ENCODE data around the gene NDUFAF2.
A peak's percentile ranks its signal among the peaks of the same experiment; 100 is the strongest.

Gene NDUFAF2

DNA sequence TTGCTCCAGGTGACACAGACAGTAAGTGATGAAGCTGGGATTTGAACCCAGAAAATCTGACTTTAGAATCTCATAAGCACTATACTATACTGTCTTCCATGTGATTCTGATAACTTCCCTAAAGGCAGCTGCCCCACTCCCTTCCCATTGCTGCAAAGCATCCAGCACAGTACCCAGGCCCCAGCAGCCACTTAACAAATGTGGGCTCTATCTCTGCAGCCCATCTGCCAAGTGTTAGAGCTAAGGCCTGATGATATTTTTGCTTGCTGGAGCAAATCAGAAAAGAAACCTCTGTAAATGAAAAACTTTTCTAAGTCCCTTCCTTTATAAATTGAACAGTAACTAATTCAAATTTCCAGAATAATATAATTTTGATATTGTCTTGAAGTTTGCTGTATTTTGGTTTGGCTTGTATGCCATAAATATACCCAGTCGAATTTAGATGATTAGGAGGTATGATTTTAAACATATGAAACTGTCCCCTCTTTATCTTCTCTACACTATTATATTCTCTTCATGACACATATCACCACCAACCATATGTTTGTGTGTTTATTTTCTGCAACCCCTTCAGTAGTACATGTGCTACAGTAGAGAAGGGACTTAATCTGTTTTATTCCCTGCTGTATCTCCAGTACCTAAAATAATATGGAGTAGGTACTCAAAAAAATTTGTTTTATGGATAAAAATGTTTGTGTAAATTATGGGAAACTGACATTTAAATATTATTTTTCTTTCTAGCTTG lies 153.4 kb downstream of the NDUFAF2 start:
- Histone ChIP-seq H3K4me3 (ENCODE audit: low read length) (no peak overlapping the region), H3K36me3 (replicated peaks; ENCODE audit: low read depth, low read length) (no peaks in the 10 kb centered on the region), H3K27me3 (ENCODE audit: low read depth, low read length) (no peaks in the 10 kb centered on the region), H3K27ac (ENCODE audit: low read length) (no peak overlapping the region), H3K9ac (ENCODE audit: low read length) (no peak overlapping the region), H3K9me3 (ENCODE audit: insufficient read depth, low read length) (no peaks in the 10 kb centered on the region), H4K20me1 (ENCODE audit: insufficient read depth, low read length) (no peaks in the 10 kb centered on the region), H3K4me1 (ENCODE audit: low read length) (no peaks in the 10 kb centered on the region), H2AFZ (ENCODE audit: low read depth, low read length) (no peak overlapping the region), H3K79me2 (ENCODE audit: low read length) (no peaks in the 10 kb centered on the region), H3K4me2 (ENCODE audit: low read length) (no peak overlapping the region)
- TF ChIP-seq EZH2phosphoT487 (IDR thresholded peaks at IDR 0.05; ENCODE audit: low read depth) = no peak
- TF ChIP-seq, protein P1, sequence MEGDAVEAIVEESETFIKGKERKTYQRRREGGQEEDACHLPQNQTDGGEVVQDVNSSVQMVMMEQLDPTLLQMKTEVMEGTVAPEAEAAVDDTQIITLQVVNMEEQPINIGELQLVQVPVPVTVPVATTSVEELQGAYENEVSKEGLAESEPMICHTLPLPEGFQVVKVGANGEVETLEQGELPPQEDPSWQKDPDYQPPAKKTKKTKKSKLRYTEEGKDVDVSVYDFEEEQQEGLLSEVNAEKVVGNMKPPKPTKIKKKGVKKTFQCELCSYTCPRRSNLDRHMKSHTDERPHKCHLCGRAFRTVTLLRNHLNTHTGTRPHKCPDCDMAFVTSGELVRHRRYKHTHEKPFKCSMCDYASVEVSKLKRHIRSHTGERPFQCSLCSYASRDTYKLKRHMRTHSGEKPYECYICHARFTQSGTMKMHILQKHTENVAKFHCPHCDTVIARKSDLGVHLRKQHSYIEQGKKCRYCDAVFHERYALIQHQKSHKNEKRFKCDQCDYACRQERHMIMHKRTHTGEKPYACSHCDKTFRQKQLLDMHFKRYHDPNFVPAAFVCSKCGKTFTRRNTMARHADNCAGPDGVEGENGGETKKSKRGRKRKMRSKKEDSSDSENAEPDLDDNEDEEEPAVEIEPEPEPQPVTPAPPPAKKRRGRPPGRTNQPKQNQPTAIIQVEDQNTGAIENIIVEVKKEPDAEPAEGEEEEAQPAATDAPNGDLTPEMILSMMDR (IDR thresholded peaks at IDR 0.05; ENCODE audit: low read depth, low read length) = no peak

DNA sequence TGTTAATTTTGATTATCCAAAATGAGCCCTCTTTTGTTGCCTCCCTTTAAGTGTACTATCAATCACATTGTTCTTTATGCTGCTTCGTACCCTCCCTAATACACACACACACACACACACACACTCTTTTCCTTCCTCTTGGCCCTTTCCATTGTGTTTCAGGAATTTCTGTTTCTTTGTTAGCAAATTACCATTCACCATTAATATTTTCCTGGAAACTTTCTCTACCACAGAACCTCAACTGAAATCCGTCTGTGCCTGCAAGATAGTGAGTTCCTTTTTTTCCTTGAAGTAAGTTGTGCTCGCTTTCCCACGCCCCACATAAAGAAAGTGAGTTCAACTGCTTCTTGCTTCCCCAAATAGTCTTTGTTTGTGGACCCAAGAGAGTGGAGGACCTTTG lies 155.4 kb downstream of the NDUFAF2 start:
- H3K9me3 ChIP-seq (ENCODE audit: insufficient read depth, low read length) = no peaks in the 10 kb centered on the region
- H3K4me3 ChIP-seq (ENCODE audit: low read length) = no peak overlapping the region
- no peaks in the 10 kb centered on the region for H3K27me3 ChIP-seq (ENCODE audit: low read depth, low read length)
- no peak overlapping the region for H2AFZ ChIP-seq (ENCODE audit: low read depth, low read length)
- H3K4me1 ChIP-seq (ENCODE audit: low read length) = no peaks in the 10 kb centered on the region
- no peak overlapping the region for H3K9ac ChIP-seq (ENCODE audit: low read length)
- no peak overlapping the region for H3K4me2 ChIP-seq (ENCODE audit: low read length)
- no peaks in the 10 kb centered on the region for H4K20me1 ChIP-seq (ENCODE audit: insufficient read depth, low read length)
- no peaks in the 10 kb centered on the region for H3K79me2 ChIP-seq (ENCODE audit: low read length)
- TF ChIP-seq EZH2phosphoT487 (IDR thresholded peaks at IDR 0.05; ENCODE audit: low read depth) = no peak
- TF ChIP-seq, protein P1 (IDR thresholded peaks at IDR 0.05; ENCODE audit: low read depth, low read length) = no peak
- H3K27ac ChIP-seq (ENCODE audit: low read length) = no peak overlapping the region
- no peaks in the 10 kb centered on the region for H3K36me3 ChIP-seq (replicated peaks; ENCODE audit: low read depth, low read length)

DNA sequence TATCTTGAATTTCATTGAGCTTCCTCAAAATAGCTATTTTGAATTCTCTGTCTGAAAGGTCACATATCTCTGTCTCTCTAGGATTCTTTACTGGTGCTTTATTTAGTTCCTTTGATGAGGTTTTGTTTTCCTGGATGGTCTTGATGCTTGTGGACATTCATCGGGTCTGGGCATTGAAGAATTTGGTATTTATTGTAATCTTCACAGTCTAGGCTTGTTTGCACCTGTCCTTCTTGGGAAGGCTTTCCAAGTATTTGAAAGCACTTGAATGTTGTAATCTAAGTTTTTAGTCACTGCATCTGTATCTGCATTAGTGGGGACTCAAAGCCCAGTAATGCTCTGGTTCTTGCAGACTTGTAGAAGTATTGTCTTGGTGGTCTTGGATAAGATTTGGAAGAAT lies 169.4 kb downstream of the NDUFAF2 start:
- TF ChIP-seq, protein P1 (IDR thresholded peaks at IDR 0.05; ENCODE audit: low read depth, low read length) = no peak
- TF ChIP-seq EZH2phosphoT487 (IDR thresholded peaks at IDR 0.05; ENCODE audit: low read depth) = no peak
- H2AFZ ChIP-seq (ENCODE audit: low read depth, low read length) = no peak overlapping the region
- H3K4me2 ChIP-seq (ENCODE audit: low read length) = no peak overlapping the region
- H3K9ac ChIP-seq (ENCODE audit: low read length) = no peak overlapping the region
- no peak overlapping the region for H3K27ac ChIP-seq (ENCODE audit: low read length)
- H3K4me3 ChIP-seq (ENCODE audit: low read length) = no peak overlapping the region
- H3K79me2 ChIP-seq (ENCODE audit: low read length) = no peaks in the 10 kb centered on the region
- H3K27me3 ChIP-seq (ENCODE audit: low read depth, low read length) = no peaks in the 10 kb centered on the region
- H3K9me3 ChIP-seq (ENCODE audit: insufficient read depth, low read length) = no peaks in the 10 kb centered on the region
- H3K4me1 ChIP-seq (ENCODE audit: low read length) = peaks cover 14% of the 10 kb centered on the region
- no peaks in the 10 kb centered on the region for H4K20me1 ChIP-seq (ENCODE audit: insufficient read depth, low read length)
- no peaks in the 10 kb centered on the region for H3K36me3 ChIP-seq (replicated peaks; ENCODE audit: low read depth, low read length)

DNA sequence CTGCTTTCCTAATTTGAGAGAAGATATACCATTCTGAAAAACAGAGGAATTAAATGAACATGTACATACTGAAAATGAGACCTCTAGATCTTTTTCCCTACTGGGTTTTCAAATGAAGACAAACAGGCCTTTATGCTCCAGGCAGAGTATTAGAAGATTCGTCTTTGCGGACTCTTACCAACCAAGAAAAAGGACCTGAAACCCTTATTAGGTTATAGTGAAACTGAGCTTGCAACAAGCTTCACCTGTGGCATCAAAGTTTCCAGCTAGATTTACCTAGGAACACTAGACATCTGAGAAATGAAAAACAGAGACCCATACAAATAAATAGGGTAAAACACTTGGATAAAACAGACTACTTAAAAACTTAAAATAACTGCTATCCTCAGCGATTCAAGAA lies 171.0 kb downstream of the NDUFAF2 start:
- H3K79me2 ChIP-seq (ENCODE audit: low read length) = no peaks in the 10 kb centered on the region
- no peaks in the 10 kb centered on the region for H4K20me1 ChIP-seq (ENCODE audit: insufficient read depth, low read length)
- TF ChIP-seq, protein P1 (IDR thresholded peaks at IDR 0.05; ENCODE audit: low read depth, low read length) = no peak
- TF ChIP-seq EZH2phosphoT487 (IDR thresholded peaks at IDR 0.05; ENCODE audit: low read depth) = no peak
- H2AFZ ChIP-seq (ENCODE audit: low read depth, low read length) = no peak overlapping the region
- no peaks in the 10 kb centered on the region for H3K27me3 ChIP-seq (ENCODE audit: low read depth, low read length)
- peak overlapping the region; percentile 15 for H3K4me2 ChIP-seq (ENCODE audit: low read length)
- H3K9ac ChIP-seq (ENCODE audit: low read length) = no peak overlapping the region
- H3K4me3 ChIP-seq (ENCODE audit: low read length) = no peak overlapping the region
- peaks cover 14% of the 10 kb centered on the region for H3K4me1 ChIP-seq (ENCODE audit: low read length)
- no peaks in the 10 kb centered on the region for H3K9me3 ChIP-seq (ENCODE audit: insufficient read depth, low read length)
- no peaks in the 10 kb centered on the region for H3K36me3 ChIP-seq (replicated peaks; ENCODE audit: low read depth, low read length)
- no peak overlapping the region for H3K27ac ChIP-seq (ENCODE audit: low read length)
